Heart left ventricle (tissue), 16 donors: Measurements from ENCODE around the gene DDX39B. TPM values are rescaled to one million over a fixed set of nuclear protein-coding genes. Genes with fewer than 3 reads are reported as not detected.

Experiments used
- ATAC-seq, 4 donors: fragments of 200-7000 bp; cut with Tn5 transposase; one replicate each; pipeline ENCODE4 v1.9.1; 2020 to 2022; ENCODE audit warnings: moderate library complexity in 4 of 4, mild to moderate bottlenecking in 3 of 4, moderate number of reproducible peaks in 1 of 4
- DNase-seq, 5 donors: peaks; one replicate each; pipeline ENCODE4 v3.0.0-alpha.2; 2020
- H3K27ac ChIP-seq, 12 donors: fragments of 200-600 bp; sonication (generic) in 4 of 12; one replicate each; pipeline versions ENCODE4 v1.5.0 to v1.8.0; 2016 to 2022; ENCODE audit warnings: mild to moderate bottlenecking in 2 of 12
- H3K27me3 ChIP-seq, 9 donors: fragments of 200-600 bp; sonication (generic) in 2 of 9; one replicate each; pipeline versions ENCODE4 v1.5.1 to v1.8.0; 2016 to 2022; ENCODE audit warnings: mild to moderate bottlenecking in 3 of 9
- H3K36me3 ChIP-seq, 9 donors: fragments of 200-600 bp; sonication (generic) in 2 of 9; one replicate each; pipeline versions ENCODE4 v1.5.0 to v1.8.0; 2018 to 2022; ENCODE audit warnings: mild to moderate bottlenecking in 2 of 9
- H3K4me1 ChIP-seq, 12 donors: fragments of 200-600 bp; sonication (generic) in 4 of 12; one replicate each; pipeline versions ENCODE4 v1.5.0 to v1.8.0; 2016 to 2022; ENCODE audit warnings: mild to moderate bottlenecking in 3 of 12
- H3K4me3 ChIP-seq, 12 donors: fragments of 200-600 bp; sonication (generic) in 4 of 12; one replicate each; pipeline versions ENCODE4 v1.5.0 to v1.8.0; 2017 to 2022; ENCODE audit warnings: mild to moderate bottlenecking in 9 of 12, moderate library complexity in 4 of 12
- H3K9me3 ChIP-seq, 12 donors: fragments of 200-600 bp; sonication (generic) in 4 of 12; one replicate each; pipeline versions ENCODE4 v1.5.0 to v1.8.0; 2016 to 2022; ENCODE audit warnings: mild to moderate bottlenecking in 1 of 12
- POLR2A ChIP-seq, 2 donors: fragments of 450-650 bp; IDR thresholded peaks; one replicate each; pipeline ENCODE4 v1.6.1; 2017; ENCODE audit warnings: antibody characterized with exemption in 2 of 2, mild to moderate bottlenecking in 2 of 2, moderate library complexity in 2 of 2
- WGBS, 4 donors: extraction: QIAGEN DNeasy Blood & Tissue Kit in 2 of 4; methylation state at CpG; one replicate each; pipeline versions ENCODE4 v1.1.5 to v1.1.7; 2013 to 2018; 5-methylcytosine and 5-hydroxymethylcytosine counted together
- intact Hi-C, 10 donors: fragments of 100-400 bp; cut with DNase I; formaldehyde crosslinking; loops; one replicate each; pipeline versions ENCODE4 v1.11.1 to v1.14.2; 2022
- polyA plus RNA-seq, 2 donors: library from polyadenylated mRNA; stranded (reverse); fragments of 200-250 nt; gene quantifications; one replicate each; pipeline ENCODE4 v1.2.3, GENCODE V29; 2013
- total RNA-seq, 9 donors: library from RNA; depleted of rRNA in 2 of 9; stranded (reverse); fragments of >200 nt in 2 of 9; fragmentation: NEBNext Ultra II Directional in 3 of 9; extraction: Animal tissue kit (Norgen Biotek cat#: 25700) in 3 of 9; gene quantifications; one replicate each; pipeline versions ENCODE4 v1.1.0 to v1.2.4, GENCODE V29; 2016 to 2023
- TF ChIP-seq, protein P1 (sequence below), 12 donors: fragments of 200-600 bp; sonication (generic) in 4 of 12; IDR thresholded peaks; one replicate each; pipeline versions ENCODE4 v1.5.0 to v1.8.0; 2018 to 2022; ENCODE audit warnings: antibody characterized with exemption in 12 of 12, mild to moderate bottlenecking in 5 of 12
- donor health status: ischemic (EF 13 %, LVEDD 7.1; RV severe dilation, severe dysfunction).
- donor health status: healthy with polysubstance abuse.
- donor health status: DM: no; HTN: yes; CAD: no.
- donor health status: DM: no; HTN: no; CAD: no.
- donor health status: ischemic (EF 25% LVEDD 6.9; RV normal size, moderate dysfunction).
- donor health status: ischemic (EF 25% LVEDD 5.7; RV mildly dilated, moderate dysfunction).
- donor health status: healthy.
- donor health status: DM: yes; HTN: yes; CAD: no.
- donor health status: ischemic (EF 35%, LVEDD 5.7; RV mildly dilated, moderate dysfunction).
- donor health status: nonischemic (EF 11% LVEDD 7.7; RV severe dilation, severe dysfunction).
- donor health status: DM: yes; HTN: yes; CAD: no.
- donor health status: PGD.
- donor health status: ischemic (EF 29% LVEDD 5.4; RV normal size, mild dysfunction).
- donor health status: nonischemic (EF 23%, LVEDD 6.1; RV moderate dilation, normal function).

DDX39B gene
- total and polyA plus RNA-seq, 11 donors, result 122 to 209 (median 164) TPM

GRCh38 chr6:31528307-31528777, 13.5 kb downstream of the DDX39B start:
- 85 to 90% (median 87%) methylated on average over 4 of the region's 4 CpGs for WGBS, 4 donors
- intact Hi-C loops, result no loop called here
- Histone ChIP-seq H3K27ac (no peak overlapping the region), H3K4me1 (peaks cover 0 to 8% (median 0%) of the 10 kb centered on the region in 12 donors), H3K27me3 (no peaks in the 10 kb centered on the region), H3K4me3 (no peak overlapping the region), H3K9me3 (no peaks in the 10 kb centered on the region), H3K36me3 (peaks cover 0 to 41% (median 40%) of the 10 kb centered on the region in 9 donors)
- ATAC-seq (peak in 1 of 4 donors; percentile 8), DNase-seq (no peak)
- TF ChIP-seq POLR2A (IDR thresholded peaks at IDR 0.05), result no peak
- TF ChIP-seq, protein P1, sequence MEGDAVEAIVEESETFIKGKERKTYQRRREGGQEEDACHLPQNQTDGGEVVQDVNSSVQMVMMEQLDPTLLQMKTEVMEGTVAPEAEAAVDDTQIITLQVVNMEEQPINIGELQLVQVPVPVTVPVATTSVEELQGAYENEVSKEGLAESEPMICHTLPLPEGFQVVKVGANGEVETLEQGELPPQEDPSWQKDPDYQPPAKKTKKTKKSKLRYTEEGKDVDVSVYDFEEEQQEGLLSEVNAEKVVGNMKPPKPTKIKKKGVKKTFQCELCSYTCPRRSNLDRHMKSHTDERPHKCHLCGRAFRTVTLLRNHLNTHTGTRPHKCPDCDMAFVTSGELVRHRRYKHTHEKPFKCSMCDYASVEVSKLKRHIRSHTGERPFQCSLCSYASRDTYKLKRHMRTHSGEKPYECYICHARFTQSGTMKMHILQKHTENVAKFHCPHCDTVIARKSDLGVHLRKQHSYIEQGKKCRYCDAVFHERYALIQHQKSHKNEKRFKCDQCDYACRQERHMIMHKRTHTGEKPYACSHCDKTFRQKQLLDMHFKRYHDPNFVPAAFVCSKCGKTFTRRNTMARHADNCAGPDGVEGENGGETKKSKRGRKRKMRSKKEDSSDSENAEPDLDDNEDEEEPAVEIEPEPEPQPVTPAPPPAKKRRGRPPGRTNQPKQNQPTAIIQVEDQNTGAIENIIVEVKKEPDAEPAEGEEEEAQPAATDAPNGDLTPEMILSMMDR (IDR thresholded peaks at IDR 0.05), result no peak

DNA sequence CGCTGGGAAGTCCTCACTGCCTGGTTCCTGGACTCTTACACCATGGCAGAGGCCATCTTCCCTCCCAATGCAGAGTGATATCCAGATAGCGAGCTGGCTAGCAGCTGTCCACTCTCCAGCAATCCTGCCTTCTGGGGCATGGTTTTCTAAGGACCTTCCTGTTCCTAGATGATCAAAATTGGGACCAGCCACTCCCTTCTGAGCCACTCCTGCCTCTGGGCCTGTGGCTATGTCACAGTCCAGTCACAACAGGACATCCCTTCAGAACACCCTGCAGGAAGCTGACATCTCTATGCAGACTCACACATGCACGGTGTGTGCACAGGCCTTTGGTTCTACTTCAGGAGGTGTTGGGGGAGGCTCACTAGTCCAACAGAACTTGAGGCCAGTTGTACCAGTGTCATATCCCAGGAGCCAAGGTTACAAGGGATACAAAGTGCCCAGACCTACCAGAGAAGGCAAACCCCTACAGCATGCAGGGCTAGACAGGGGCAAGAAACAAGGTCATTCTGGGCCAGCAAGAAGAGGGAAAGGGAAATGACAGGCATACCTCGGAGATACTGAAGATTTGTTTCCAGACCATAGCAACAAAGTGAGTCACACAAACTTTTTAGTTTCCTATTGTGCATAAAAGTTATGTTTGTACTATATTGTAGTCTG, 15.7 kb downstream of the DDX39B start:
- Histone ChIP-seq H3K4me3 (no peak overlapping the region), H3K4me1 (no peaks in the 10 kb centered on the region), H3K27me3 (no peaks in the 10 kb centered on the region), H3K36me3 (peaks cover 0 to 18% (median 17%) of the 10 kb centered on the region in 9 donors), H3K27ac (peak overlapping the region in 1 of 12 donors; percentile 9), H3K9me3 (no peaks in the 10 kb centered on the region)
- intact Hi-C loops, result no loop called here
- TF ChIP-seq POLR2A (IDR thresholded peaks at IDR 0.05), result no peak
- TF ChIP-seq, protein P1 (IDR thresholded peaks at IDR 0.05), result no peak
- DNase-seq (no peak), ATAC-seq (peak in 2 of 4 donors; percentile 55 to 73)
- WGBS, 4 donors, result 59 to 62% (median 61%) methylated on average over 4 of the region's 4 CpGs

GRCh38 chr6:31525553-31525931, 16.3 kb downstream of the DDX39B start:
- ATAC-seq (no peak), DNase-seq (no peak)
- WGBS, 4 donors, result 74 to 80% (median 80%) methylated on average over 8 of the region's 8 CpGs
- peak overlapping the region in 1 of 12 donors; percentile 9 for H3K27ac ChIP-seq
- intact Hi-C loops, result no loop called here
- H3K4me1 ChIP-seq, result no peaks in the 10 kb centered on the region
- TF ChIP-seq POLR2A (IDR thresholded peaks at IDR 0.05), result no peak
- TF ChIP-seq, protein P1 (IDR thresholded peaks at IDR 0.05), result no peak
- peaks cover 0 to 13% (median 12%) of the 10 kb centered on the region in 9 donors for H3K36me3 ChIP-seq
- no peak overlapping the region for H3K4me3 ChIP-seq
- H3K9me3 ChIP-seq, result no peaks in the 10 kb centered on the region
- H3K27me3 ChIP-seq, result no peaks in the 10 kb centered on the region

GRCh38 chr6:31521835-31522234, 20.0 kb downstream of the DDX39B start:
- peaks cover 0 to 5% (median 0%) of the 10 kb centered on the region in 12 donors for H3K4me1 ChIP-seq
- intact Hi-C loops, result no loop called here
- no peak overlapping the region for H3K27ac ChIP-seq
- TF ChIP-seq, protein P1 (IDR thresholded peaks at IDR 0.05), result no peak
- no peak for TF ChIP-seq POLR2A (IDR thresholded peaks at IDR 0.05)
- 81 to 84% (median 82%) methylated on average over 3 of the region's 3 CpGs for WGBS, 4 donors
- H3K36me3 ChIP-seq, result no peaks in the 10 kb centered on the region
- ATAC-seq (no peak), DNase-seq (no peak)
- H3K27me3 ChIP-seq, result no peaks in the 10 kb centered on the region
- no peak overlapping the region for H3K4me3 ChIP-seq
- H3K9me3 ChIP-seq, result no peaks in the 10 kb centered on the region
